ENCODE data around the gene UTS2B.

GRCh38 chr3:191362524-191363090 is 32.3 kb upstream of the UTS2B start:
- no peak for TF ChIP-seq POLR2A (IDR thresholded peaks at IDR 0.05; ENCODE audit: low read depth, low read length)
- TF ChIP-seq POLR2AphosphoS5 (IDR thresholded peaks at IDR 0.05; ENCODE audit: low read depth, low read length): no peak
- TF ChIP-seq POU2F2 (IDR thresholded peaks at IDR 0.05; ENCODE audit: low read depth, low read length): no peak
- TF ChIP-seq SPI1 (IDR thresholded peaks at IDR 0.05; ENCODE audit: low read depth, low read length): no peak
- no peak for TF ChIP-seq TAF1 (IDR thresholded peaks at IDR 0.05; ENCODE audit: low read depth, low read length)
